Activated CD4-positive, alpha-beta T cell treated with anti-CD3 and anti-CD28 coated beads, Interleukin-2, amount 50 U/mL, for 48 hours (primary cell): ENCODE data around the gene MIPEP.
"Not testable (repeated sequence)": the region's sequence is repeated elsewhere in the genome, so short reads cannot be mapped to it uniquely, and the experiment has no call there.

Source experiments
- DNase-seq, 2 experiments: peaks; one replicate each; pipeline ENCODE4 v3.0.0-alpha.2; 2020

Gene MIPEP

GRCh38 chr13:23888658-23889614 is at the start of gene MIPEP:
Gene MIPEP (minus strand): TSS chr13:23889400. CDS start chr13:23889320, 80 bp downstream.
- DNase-seq = peak; percentile 92 to 94

DNA sequence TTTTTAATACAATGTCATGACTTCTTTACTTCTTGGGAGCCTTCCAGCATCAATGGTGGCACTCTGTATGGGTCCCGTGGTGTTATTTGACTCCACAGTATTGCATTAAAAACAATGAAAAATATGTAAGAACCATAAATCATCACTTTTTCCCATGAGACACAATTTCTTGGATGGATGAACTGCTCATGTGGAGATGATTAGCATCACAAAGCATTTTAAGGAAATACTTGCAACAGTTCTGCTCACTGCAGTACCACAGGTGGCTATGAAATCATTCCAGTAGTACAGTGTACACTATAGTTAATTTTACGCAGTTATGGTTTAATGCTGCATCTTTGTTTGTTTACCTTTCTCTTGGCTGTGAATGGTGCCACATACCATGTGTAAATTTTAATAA is 45.3 kb upstream of the MIPEP start:
- DNase-seq = no peak

GRCh38 chr13:23928985-23929384 is 39.8 kb upstream of the MIPEP start:
- DNase-seq = no peak

GRCh38 chr13:23923031-23923430 is 33.8 kb upstream of the MIPEP start:
- no peak for DNase-seq

GRCh38 chr13:23922005-23922932 is 33.1 kb upstream of the MIPEP start:
- DNase-seq = no peak

GRCh38 chr13:23921451-23921888 is 32.3 kb upstream of the MIPEP start:
- no peak for DNase-seq

DNA sequence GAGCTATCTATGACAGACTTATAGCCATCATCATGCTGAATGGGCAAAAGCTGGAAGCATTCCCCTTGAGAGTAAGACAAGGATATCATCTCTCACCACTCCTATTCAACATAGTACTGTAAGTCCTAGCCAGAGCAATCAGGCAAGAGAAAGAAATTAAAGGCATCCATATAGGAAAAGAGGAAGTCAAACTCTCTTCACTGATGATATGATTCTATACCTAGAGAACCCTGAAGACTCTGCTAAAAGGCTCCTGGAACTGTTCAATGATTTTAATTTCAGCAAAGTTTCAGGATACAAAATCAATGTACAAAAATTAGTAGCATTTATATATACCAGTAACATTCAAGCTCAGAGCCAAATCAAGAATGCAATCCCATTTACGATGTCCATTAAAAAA is 29.8 kb upstream of the MIPEP start:
- DNase-seq = no peak

- no peak for DNase-seq
These were observed 29.0 kb upstream of the MIPEP start for GRCh38 chr13:23918208-23918607.

DNA sequence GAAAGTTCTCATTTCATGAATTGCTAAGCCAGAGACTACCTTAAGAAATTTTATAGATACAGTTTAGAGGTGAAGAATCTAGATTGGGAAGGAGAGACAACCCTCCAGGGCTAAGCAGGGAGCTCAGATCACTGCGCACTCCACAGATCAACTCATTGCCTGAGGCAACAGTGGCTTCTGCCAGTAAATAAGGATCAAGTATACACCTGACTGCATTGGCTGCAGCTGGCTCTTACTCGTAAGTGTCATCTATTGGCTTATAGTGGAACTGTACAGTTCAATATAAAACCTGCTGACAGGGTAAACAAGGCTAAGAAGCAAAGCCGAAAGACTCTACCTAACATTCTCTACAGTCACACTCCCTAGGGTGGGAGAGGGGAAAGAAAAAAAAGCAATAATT is 26.1 kb upstream of the MIPEP start:
- DNase-seq = no peak

- no peak for DNase-seq
These were observed 23.3 kb upstream of the MIPEP start for GRCh38 chr13:23912469-23912868.

- DNase-seq = no peak
These were observed 20.4 kb upstream of the MIPEP start for GRCh38 chr13:23909606-23910005.

GRCh38 chr13:23905766-23906165 is 16.6 kb upstream of the MIPEP start:
- no peak for DNase-seq

GRCh38 chr13:23903906-23904280 is 14.7 kb upstream of the MIPEP start:
- no peak for DNase-seq

DNA sequence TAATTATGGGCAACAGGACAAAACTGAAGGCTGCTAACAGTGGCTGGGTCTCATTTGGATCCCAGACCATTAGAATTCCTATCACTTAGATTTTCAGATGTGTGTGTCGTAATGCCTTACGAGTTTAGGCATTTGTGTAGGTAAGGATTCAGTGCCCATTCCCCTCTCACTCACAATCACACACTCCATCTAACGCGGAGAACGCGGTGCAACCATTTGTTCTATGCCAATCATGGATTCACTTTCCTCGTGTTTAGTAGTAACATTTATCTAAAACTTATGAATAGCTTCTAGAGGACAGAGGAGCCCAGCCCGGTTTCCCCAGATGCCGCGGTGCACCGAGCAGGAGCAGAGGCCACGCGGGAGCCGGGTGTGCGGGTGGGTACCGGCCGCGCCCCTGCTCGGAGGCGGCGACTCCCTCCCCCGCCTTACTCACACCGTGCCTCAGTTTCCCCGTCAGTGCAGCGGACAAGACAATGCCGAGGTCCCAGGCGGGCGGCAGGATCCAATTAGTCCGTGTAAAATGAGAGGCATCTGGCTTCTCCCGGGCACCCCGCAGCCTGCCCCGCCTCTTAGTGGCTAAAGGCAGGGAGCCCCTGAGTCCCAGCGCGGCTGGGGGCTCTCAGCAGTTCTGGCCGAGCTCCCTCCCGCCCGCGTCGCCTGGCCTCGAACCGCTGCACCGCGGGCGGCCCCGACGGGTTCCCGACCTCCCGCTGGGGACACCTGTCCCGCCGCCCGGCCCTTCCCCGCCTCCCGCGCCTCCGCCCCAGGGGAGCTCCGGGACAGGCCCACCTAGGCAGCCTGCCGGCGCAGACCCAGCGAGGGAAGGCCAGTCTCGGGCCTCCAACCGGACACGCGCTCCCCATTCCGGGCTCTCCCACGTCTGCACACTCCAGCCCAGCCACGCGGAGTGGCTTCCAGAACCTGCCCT is 14.0 kb upstream of the MIPEP start:
- no peak for DNase-seq

- no peak for DNase-seq
These were observed 12.2 kb upstream of the MIPEP start for GRCh38 chr13:23901365-23901764.

DNA sequence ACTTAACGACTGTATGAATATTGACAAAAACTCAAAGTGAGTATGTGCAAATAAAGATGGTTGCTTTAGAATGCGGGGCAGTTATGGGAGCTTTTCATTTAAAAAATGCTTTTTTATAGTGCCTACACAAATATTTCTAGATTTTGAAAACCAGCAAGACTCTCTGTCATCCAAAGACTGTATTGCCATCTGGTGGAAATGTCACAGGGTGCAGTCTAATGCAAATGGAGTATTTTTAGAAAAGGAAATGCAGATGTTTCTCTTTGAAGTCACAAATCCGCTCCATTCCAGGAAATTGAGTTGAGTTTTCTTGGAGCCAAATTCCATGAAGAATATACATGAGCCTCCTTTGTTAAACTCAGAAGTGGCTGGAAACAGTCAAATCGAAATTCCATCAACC is 10.4 kb upstream of the MIPEP start:
- DNase-seq = peak; percentile 24 to 53

GRCh38 chr13:23898101-23898500 is 8.9 kb upstream of the MIPEP start:
- DNase-seq = no peak

DNA sequence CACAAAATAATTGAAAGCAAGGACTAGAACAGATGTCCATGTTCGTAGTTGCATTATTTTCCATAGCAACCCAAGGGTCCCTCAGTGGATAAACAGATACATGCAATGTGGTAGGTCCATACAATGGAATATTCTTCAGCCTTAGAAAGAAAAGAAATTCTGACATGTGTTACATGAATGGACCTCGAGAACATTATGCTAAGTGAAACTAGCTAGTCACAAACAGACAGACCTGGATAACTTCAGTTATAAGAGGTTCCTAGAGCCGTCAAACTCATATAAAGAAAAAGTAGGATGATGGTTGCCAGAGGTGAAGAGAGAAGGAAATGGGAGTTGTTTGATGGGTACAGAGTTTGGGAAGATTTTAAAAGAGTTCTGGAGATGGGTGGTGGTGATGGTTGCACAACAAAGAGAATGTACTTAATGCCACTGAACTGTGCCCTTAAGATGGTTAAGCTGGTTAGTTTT is 8.3 kb upstream of the MIPEP start, which contains the start of gene C1QTNF9B:
Gene C1QTNF9B (minus strand): TSS at position 51 of the 468 bp plus-strand sequence.
- not testable (repeated sequence) for DNase-seq

- not testable (repeated sequence) for DNase-seq
These were observed 5.5 kb upstream of the MIPEP start for GRCh38 chr13:23894746-23895145.

GRCh38 chr13:23893791-23894190 is 4.6 kb upstream of the MIPEP start:
- DNase-seq = not testable (repeated sequence)

DNA sequence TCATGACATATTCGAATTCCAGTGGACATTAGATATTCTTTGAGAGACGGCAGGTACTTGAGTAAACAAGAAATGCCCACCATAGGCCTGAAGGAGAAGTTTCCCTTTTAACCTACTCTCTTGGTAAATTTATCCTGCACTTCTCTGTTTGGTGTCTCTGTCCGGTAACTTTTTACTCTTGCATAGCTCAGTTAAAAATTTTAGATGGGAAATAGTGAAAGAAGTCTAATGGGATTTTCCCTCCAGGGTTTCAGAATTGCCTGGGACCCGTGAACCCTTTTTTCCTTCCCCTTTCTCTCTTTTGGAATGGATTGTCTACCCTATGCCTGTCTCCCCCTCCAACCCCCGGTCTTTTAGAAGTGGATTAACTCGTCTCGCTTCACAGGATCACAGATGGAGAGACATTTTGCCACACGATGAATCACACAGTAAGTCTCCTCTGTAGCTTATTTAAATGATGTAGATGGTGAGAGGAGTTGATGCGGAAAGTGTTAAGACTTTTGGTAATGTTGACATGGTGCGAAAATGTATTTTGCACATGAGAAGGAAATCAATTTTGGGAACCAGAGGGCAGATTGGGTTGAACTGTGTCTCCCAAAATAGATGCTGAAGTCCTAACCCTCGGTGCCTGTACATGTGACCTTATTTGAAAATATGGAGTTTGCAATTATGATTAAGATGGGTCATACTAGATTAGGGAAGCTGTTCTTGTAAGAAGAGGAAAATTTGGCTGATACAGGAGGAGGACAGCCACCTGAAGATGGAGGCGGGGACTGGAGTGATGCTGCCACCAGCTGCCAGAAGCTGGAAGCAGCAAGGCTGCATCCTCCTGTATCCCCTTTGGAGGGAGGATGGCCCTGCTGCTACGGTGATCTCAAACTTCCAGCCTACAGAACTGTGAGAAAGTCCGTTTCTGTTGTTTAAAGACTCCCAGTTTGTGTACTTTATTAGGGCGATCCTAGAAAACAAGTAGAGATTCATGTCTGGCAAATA is 711 bp upstream of the MIPEP start:
- no peak for DNase-seq
